ENCODE data around the gene UNC93A. TPM values are rescaled to one million over a fixed set of nuclear protein-coding genes. Genes with fewer than 3 reads are reported as not detected.

Gene UNC93A
- total and polyA plus RNA-seq, 9 of the 15 experiments (the other 6 are each of a cell fraction or from before 2014, with no cell fraction given), result not detected

GRCh38 chr6:167255918-167256553, 35.1 kb upstream of the UNC93A start:
- peak in 2 of 4 experiments; percentile 43 to 44 for DNase-seq (ENCODE audit: extremely low read depth in 1 of 4, low spot score in 3 of 4)
- WGBS (ENCODE audit: insufficient coverage, low coverage, missing lambda C conversion rate), result 1% methylated on average over 11 of the region's 11 CpGs
- BruUV-seq (replicated peaks), result no TSS peak
- Histone ChIP-seq H3K4me2 (ENCODE audit: insufficient read depth, low read length) (no peak overlapping the region), H3K4me3 (no peak overlapping the region), H3K79me2 (ENCODE audit: control insufficient read depth, insufficient read depth, low read length) (no peaks in the 10 kb centered on the region), H3K36me3 (ENCODE audit: control insufficient read depth, insufficient read depth, low read length) (no peaks in the 10 kb centered on the region), H4K20me1 (replicated peaks; ENCODE audit: control insufficient read depth, insufficient read depth, low read length) (no peaks in the 10 kb centered on the region), H3K9me1 (ENCODE audit: control insufficient read depth, insufficient read depth, low read length) (no peaks in the 10 kb centered on the region), H3K27ac (ENCODE audit: extremely low read depth, low read depth, low read length) (no peak overlapping the region), H2AFZ (ENCODE audit: low read depth, low read length) (no peak overlapping the region), H3K9me3 (replicated peaks; ENCODE audit: control insufficient read depth, insufficient read depth, low read depth, low read length) (no peaks in the 10 kb centered on the region), H3K4me1 (replicated peaks in 1 of 2; ENCODE audit: control insufficient read depth in 2 of 2, insufficient read depth in 2 of 2, low read length in 2 of 2) (no peaks in the 10 kb centered on the region), H3K9ac (ENCODE audit: insufficient read depth in 1 of 2, low read depth in 2 of 2, low read length in 2 of 2) (no peak overlapping the region), H3K27me3 (ENCODE audit: control insufficient read depth in 2 of 2, insufficient read depth in 2 of 2, low read length in 2 of 2) (peaks cover 4% of the 10 kb centered on the region in 2 experiments; a peak in 2 of 5 replicates)
- TF ChIP-seq CTCF (IDR thresholded peaks at IDR 0.05 in 2 of 3, conservative IDR thresholded peaks at IDR 0.05 in 1 of 3; ENCODE audit: insufficient read depth in 2 of 3, low read depth in 1 of 3, low read length in 3 of 3), result peak; percentile 10 to 55 (median 37); a peak in 4 of 6 replicates
- TF ChIP-seq TRIM25 (IDR thresholded peaks at IDR 0.05; ENCODE audit: borderline replicate concordance), result no peak
- TF ChIP-seq RAD21 (CRISPR knock-in tag; conservative IDR thresholded peaks at IDR 0.05 in 1 of 2, IDR thresholded peaks at IDR 0.05 in 1 of 2), result peak in 1 of 2 experiments; percentile 19; a peak in 1 of 4 replicates
- ChIA-PET CTCF (ENCODE audit: low intra/inter-chr PET ratio) (no interaction called here), POLR2A (no interaction called here)
- intact Hi-C loops (cut with micrococcal nuclease) (no loop called here), in situ Hi-C loops (cut with MboI) (no loop called here)
- no peak for FAIRE-seq
- ATAC-seq, result no peak
